Measurements from ENCODE around the gene CFAP119.

- TF ChIP-seq, protein P1, sequence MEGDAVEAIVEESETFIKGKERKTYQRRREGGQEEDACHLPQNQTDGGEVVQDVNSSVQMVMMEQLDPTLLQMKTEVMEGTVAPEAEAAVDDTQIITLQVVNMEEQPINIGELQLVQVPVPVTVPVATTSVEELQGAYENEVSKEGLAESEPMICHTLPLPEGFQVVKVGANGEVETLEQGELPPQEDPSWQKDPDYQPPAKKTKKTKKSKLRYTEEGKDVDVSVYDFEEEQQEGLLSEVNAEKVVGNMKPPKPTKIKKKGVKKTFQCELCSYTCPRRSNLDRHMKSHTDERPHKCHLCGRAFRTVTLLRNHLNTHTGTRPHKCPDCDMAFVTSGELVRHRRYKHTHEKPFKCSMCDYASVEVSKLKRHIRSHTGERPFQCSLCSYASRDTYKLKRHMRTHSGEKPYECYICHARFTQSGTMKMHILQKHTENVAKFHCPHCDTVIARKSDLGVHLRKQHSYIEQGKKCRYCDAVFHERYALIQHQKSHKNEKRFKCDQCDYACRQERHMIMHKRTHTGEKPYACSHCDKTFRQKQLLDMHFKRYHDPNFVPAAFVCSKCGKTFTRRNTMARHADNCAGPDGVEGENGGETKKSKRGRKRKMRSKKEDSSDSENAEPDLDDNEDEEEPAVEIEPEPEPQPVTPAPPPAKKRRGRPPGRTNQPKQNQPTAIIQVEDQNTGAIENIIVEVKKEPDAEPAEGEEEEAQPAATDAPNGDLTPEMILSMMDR (IDR thresholded peaks at IDR 0.05; ENCODE audit: low read depth, low read length) = no peak
- no peak for TF ChIP-seq POLR2A (IDR thresholded peaks at IDR 0.05; ENCODE audit: extremely low read depth, insufficient read length)
- no peak for TF ChIP-seq MYC (IDR thresholded peaks at IDR 0.05; ENCODE audit: low read depth, low read length)
- TF ChIP-seq, protein P2, sequence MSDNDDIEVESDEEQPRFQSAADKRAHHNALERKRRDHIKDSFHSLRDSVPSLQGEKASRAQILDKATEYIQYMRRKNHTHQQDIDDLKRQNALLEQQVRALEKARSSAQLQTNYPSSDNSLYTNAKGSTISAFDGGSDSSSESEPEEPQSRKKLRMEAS (IDR thresholded peaks at IDR 0.05; ENCODE audit: low read depth, low read length) = no peak
Observed at GRCh38 chr16:30764816-30765465, 3.1 kb upstream of the CFAP119 start.

All from NB4 (cell line).